HEK293T (cell line): ENCODE measurements around the gene CD300E.

Source experiments
- CTBP1 ChIP-seq: fragments of 450-650 bp; IDR thresholded peaks from 2 replicates; pipeline ENCODE4 v1.6.1; 2016; ENCODE audit warnings: borderline replicate concordance
- ELF4 ChIP-seq: fragments of 450-650 bp; IDR thresholded peaks from 2 replicates; pipeline ENCODE4 v1.6.1; 2017; ENCODE audit warnings: antibody characterized with exemption
- FOXA1 ChIP-seq: fragments of 450-650 bp; IDR thresholded peaks from 2 replicates; pipeline ENCODE4 v1.6.1; 2016; ENCODE audit warnings: mild to moderate bottlenecking
- FOXK2 ChIP-seq: fragments of 450-650 bp; IDR thresholded peaks from 2 replicates; pipeline ENCODE4 v1.6.1; 2016; ENCODE audit warnings: mild to moderate bottlenecking
- FOXM1 ChIP-seq: fragments of 450-650 bp; IDR thresholded peaks from 2 replicates; pipeline ENCODE4 v1.6.1; 2017; ENCODE audit warnings: mild to moderate bottlenecking, borderline replicate concordance
- L3MBTL2 ChIP-seq: fragments of 450-650 bp; conservative IDR thresholded peaks from 2 replicates; pipeline ENCODE4 v1.6.1; 2016; ENCODE audit warnings: mild to moderate bottlenecking
- SP1 ChIP-seq: fragments of 450-650 bp; IDR thresholded peaks from 2 replicates; pipeline ENCODE4 v1.6.1; 2017
- SUZ12 ChIP-seq: fragments of 450-650 bp; IDR thresholded peaks from 2 replicates; pipeline ENCODE4 v1.6.1; 2016; ENCODE audit warnings: mild to moderate bottlenecking
- TARDBP ChIP-seq: fragments of 450-650 bp; IDR thresholded peaks from 2 replicates; pipeline ENCODE4 v1.6.1; 2016

DNA sequence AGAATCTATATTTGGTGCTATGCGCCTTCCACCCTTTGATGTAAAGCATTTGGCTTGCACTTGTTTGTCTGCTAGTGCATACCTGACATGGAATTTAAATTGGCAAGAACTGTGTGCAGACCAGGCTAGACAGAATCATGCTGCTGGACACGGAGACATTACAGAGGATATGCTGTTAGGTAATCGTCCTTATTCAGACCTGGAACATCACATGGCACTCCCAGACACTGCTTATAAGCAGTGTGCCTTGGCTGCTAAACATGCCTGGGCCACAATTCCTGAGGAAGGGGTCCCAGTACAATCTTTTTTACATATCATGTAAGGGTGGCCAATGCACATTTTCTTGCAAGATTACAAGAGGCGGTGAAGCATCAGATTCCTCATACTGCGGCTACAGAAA, 37.8 kb downstream of the CD300E start:
- no peak for TF ChIP-seq SP1
- no peak for TF ChIP-seq L3MBTL2
- TF ChIP-seq FOXK2 = no peak
- no peak for TF ChIP-seq ELF4
- no peak for TF ChIP-seq FOXA1
- TF ChIP-seq FOXM1 = no peak
- TF ChIP-seq SUZ12 = no peak
- no peak for TF ChIP-seq TARDBP
- no peak for TF ChIP-seq CTBP1
